Astrocyte of the cerebellum (primary cell): ENCODE data around the gene ECT2L.

Source experiments
- DNase-seq: peaks from one replicate; pipeline ENCODE4 v3.0.0-alpha.2; 2011; ENCODE audit warnings: low read depth
- H3K4me3 ChIP-seq: 2 replicates; pipeline ENCODE4 v1.5.1; 2011; ENCODE audit warnings: mild to moderate bottlenecking, low read depth, low read length, moderate library complexity
- in situ Hi-C: cut with HindIII; loops from 2 replicates; pipeline ENCODE4 v1.10.0; 2017; ENCODE audit warnings: low sequenced_read_pairs
- TF ChIP-seq, protein P1 (sequence below): IDR thresholded peaks from 2 replicates; pipeline ENCODE4 v1.5.1; 2012; ENCODE audit warnings: low read length, low read depth, moderate library complexity, mild to moderate bottlenecking; ENCODE audit errors: missing control alignments

The ECT2L gene

DNA sequence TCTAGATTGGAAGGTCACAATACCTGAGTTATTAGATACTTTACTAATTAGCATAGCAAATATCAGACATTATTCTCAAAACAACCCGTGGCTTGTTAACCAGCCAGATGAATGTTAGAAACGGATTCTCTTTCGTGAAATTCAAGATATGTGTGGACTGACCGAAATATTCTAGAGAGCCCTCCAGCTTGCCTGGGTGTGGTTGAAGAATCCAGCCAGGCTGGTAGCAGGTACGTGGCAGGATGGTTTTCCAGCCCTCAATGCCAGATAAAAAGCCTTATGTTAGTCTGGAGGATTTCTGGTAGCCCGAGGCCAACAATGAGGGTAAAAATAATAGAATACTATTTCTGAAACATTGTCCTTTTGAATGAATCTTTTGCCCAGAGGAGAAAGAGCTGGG, 19.3 kb downstream of the ECT2L start:
- in situ Hi-C loops, result no loop called here
- TF ChIP-seq, protein P1, sequence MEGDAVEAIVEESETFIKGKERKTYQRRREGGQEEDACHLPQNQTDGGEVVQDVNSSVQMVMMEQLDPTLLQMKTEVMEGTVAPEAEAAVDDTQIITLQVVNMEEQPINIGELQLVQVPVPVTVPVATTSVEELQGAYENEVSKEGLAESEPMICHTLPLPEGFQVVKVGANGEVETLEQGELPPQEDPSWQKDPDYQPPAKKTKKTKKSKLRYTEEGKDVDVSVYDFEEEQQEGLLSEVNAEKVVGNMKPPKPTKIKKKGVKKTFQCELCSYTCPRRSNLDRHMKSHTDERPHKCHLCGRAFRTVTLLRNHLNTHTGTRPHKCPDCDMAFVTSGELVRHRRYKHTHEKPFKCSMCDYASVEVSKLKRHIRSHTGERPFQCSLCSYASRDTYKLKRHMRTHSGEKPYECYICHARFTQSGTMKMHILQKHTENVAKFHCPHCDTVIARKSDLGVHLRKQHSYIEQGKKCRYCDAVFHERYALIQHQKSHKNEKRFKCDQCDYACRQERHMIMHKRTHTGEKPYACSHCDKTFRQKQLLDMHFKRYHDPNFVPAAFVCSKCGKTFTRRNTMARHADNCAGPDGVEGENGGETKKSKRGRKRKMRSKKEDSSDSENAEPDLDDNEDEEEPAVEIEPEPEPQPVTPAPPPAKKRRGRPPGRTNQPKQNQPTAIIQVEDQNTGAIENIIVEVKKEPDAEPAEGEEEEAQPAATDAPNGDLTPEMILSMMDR, result no peak
- H3K4me3 ChIP-seq, result no peak overlapping the region
- DNase-seq, result no peak

- no peak overlapping the region for H3K4me3 ChIP-seq
- in situ Hi-C loops, result no loop called here
- TF ChIP-seq, protein P1, result peak; percentile 70
- DNase-seq, result peak; percentile 53
Measured at GRCh38 chr6:138815797-138816528, 20.1 kb downstream of the ECT2L start.

GRCh38 chr6:138817799-138818198, 21.9 kb downstream of the ECT2L start:
- peak; percentile 26 for DNase-seq
- no peak overlapping the region for H3K4me3 ChIP-seq
- TF ChIP-seq, protein P1, result no peak
- in situ Hi-C loops, result no loop called here

GRCh38 chr6:138818496-138819194, 22.8 kb downstream of the ECT2L start:
- no peak for DNase-seq
- in situ Hi-C loops, result no loop called here
- TF ChIP-seq, protein P1, result no peak
- H3K4me3 ChIP-seq, result no peak overlapping the region

DNA sequence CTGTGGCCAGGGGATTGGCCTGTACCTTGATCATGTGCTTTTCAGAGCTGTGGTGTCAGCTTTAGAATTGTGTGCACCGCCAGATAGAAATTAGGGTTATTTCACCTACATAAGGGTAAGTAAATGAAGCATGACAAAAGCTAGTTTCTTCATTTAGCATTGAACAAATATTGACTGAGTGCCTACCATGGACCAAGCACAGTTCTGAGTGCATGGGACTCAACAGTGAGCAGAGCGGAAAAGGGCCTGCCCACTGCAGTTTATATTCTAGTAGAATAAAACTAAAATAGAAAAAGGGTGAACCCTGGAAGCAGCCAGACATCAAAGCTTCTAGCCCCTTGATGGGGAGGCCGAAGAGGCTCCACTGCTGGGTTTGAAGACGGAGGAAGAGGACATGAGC, 25.6 kb downstream of the ECT2L start:
- no peak overlapping the region for H3K4me3 ChIP-seq
- TF ChIP-seq, protein P1, result no peak
- DNase-seq, result no peak
- in situ Hi-C loops, result no loop called here

GRCh38 chr6:138824482-138825144, 28.7 kb downstream of the ECT2L start:
- DNase-seq, result no peak
- in situ Hi-C loops, result no loop called here
- TF ChIP-seq, protein P1, result no peak
- H3K4me3 ChIP-seq, result no peak overlapping the region
